ENCODE results near the gene PRKG2. TPM values are rescaled to one million over a fixed set of nuclear protein-coding genes. Genes with fewer than 3 reads are reported as not detected.

The PRKG2 gene
- total RNA-seq, 2 donors from 2014 or later = 0.16 to 0.25 TPM

DNA sequence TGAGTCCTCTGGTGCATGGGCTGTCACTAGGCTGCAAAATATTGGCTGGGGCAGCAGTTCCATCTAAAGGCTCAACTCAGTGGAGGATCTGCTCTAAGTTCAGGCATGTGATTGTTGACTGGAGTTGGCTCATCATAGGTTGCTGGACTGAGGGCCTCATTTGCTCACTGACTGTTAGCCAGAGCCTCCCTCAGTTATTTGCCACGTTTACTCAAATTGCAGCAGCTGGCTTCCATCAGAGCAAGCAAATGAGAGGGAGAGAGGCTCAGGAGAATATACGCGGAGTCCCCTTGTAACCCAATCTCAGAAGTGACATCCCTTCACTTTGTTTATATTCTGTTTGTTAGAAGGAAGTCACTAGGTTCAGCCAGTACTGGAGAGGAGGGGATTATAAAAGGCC is 130.4 kb downstream of the PRKG2 start:
- Mint-ChIP-seq H3K27ac (no peak overlapping the region), H3K36me3 (peaks cover 0 to 6% of the 10 kb centered on the region in 2 donors), H3K9me3 (peaks cover 4 to 6% of the 10 kb centered on the region in 2 donors)
- DNase-seq (ENCODE audit: low spot score in 2 of 2) = no peak
- ATAC-seq = no peak

DNA sequence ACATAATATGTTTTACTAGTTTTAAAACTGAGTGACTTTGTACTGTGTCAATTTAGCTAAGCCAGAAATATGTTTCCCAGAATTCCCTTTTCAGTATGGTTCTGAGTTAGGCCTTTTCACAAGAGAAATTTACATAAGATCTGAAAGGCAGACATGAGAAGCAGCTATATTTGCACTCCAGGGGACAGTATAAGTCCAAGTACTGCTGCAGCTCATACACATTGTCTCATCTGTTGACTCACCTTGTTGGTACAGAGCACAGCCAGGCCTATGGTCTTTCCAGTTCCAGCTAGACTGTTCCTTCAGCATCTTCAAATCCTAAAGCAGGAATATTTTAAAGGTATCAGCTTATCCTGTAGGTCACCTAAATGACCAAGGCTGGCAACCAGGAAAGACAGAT is 131.0 kb downstream of the PRKG2 start:
- ATAC-seq (no peak), DNase-seq (ENCODE audit: low spot score in 2 of 2) (no peak)
- H3K9me3 Mint-ChIP-seq = peaks cover 4 to 6% of the 10 kb centered on the region in 2 donors
- peaks cover 0 to 6% of the 10 kb centered on the region in 2 donors for H3K36me3 Mint-ChIP-seq
- H3K27ac Mint-ChIP-seq = no peak overlapping the region

DNA sequence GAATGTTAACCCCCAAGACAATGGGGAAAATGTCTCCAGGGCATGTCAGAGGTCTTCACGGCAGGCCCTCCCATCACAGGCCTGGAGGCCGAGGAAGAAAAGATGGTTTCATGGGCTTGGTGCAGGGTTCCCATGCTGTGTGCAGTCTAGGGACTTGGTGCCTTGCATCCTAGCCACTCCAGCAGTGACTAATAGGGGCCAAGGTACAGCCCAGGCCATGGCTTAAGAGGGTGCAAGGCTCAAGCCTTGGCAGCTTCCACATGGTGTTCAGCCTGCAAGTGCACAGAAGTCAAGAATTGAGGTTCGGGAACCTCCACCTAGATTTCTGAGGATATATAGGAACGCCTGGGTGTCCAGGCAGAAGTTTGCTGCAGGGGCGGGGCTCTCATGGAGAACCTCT is 133.9 kb downstream of the PRKG2 start:
- ATAC-seq (no peak), DNase-seq (ENCODE audit: low spot score in 2 of 2) (no peak)
- no peak overlapping the region for H3K27ac Mint-ChIP-seq
- peaks cover 0 to 6% of the 10 kb centered on the region in 2 donors for H3K36me3 Mint-ChIP-seq
- H3K9me3 Mint-ChIP-seq = peaks cover 4 to 6% of the 10 kb centered on the region in 2 donors

DNA sequence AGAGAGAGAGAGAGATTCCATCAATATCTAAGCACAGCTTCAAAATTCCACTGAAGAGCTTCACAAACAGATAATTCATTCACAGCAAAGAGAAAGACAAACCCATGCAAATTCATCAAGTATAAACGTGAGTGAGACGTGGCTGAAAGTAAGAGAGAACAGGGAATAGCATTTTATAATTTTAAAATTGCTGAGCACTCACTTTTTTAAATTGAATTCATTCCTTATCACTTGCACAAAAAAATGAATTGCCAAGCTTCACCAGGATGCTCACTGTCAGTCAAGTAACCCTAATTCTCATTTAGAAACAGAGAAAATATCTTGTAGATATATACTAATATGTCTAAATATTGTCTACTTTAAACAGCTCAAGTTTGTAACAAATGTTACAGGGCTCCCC is 144.0 kb downstream of the PRKG2 start:
- Mint-ChIP-seq H3K27ac (no peak overlapping the region), H3K36me3 (no peaks in the 10 kb centered on the region), H3K9me3 (no peaks in the 10 kb centered on the region)
- DNase-seq (ENCODE audit: low spot score in 2 of 2) (no peak), ATAC-seq (no peak)

DNA sequence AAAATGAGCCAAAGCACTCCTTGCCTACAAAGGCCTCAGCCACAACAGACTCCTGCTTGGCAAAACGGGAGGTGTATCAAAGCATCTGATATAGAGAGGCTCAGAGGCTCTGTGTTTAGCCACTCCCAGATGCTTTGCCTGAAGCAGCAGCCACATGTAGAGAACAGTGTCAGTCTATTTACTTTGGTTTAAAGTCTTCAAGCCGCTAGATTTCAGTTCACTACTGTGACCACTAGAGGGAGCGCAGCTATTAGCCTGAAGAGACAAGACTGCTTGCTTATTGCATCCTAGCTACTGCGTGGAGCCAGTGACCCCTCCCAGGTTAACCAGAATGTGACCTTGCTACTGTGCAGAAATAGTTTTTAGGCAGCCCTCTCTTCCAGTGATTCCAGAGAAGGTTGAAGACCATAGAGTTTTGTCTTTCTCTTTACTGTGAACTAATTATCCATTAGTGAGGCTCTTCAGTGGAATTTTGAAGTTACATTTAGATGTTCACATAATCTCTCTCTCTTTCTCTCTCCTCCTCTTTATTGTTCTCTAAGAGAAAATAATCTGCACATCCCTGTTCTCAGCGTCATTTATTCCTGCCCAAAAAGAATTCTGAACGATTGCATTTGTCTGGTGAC is 145.2 kb downstream of the PRKG2 start:
- H3K9me3 Mint-ChIP-seq = no peaks in the 10 kb centered on the region
- no peaks in the 10 kb centered on the region for H3K36me3 Mint-ChIP-seq
- H3K27ac Mint-ChIP-seq = no peak overlapping the region
- ATAC-seq (peak; percentile 60 to 86), DNase-seq (ENCODE audit: low spot score in 2 of 2) (peak in 1 of 2 donors; percentile 61)

DNA sequence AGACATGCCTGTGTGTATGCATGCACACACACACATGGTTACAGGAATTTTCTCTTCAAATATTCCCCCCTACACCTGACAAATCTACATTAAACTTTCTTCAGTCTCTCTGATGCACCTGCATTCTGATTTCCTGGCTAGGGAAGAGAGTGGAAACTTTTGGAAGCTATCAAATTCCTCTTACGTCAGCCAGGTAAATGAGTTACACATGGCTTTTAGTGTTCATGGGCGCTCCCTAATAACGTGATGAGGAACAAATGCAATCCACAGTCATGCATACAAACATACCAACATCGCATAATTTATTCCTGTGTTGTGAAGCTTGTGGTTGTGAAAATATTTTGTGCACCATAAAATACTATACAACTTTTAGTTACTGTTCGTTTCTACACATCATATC is 149.6 kb downstream of the PRKG2 start:
- Mint-ChIP-seq H3K27ac (no peak overlapping the region), H3K36me3 (no peaks in the 10 kb centered on the region), H3K9me3 (no peaks in the 10 kb centered on the region)
- DNase-seq (ENCODE audit: low spot score in 2 of 2) (no peak), ATAC-seq (no peak)

DNA sequence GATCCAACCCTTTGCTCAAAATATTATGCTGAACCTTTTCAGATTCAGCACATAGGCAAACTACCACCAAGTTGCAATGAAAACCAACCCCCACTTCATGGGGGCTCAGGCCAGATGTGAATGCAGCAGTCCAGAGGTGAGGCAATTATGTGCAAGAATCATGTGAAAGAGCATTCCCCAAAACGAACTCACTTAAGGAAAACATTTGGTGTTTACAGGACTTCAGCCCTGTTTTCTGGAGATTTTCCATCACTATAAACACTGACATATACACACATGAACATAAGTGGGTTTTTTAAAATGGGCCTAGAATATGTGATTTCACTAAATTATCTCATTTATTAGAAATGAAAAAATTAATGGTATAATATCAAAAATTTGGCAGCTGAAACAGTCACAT is 153.0 kb downstream of the PRKG2 start:
- no peaks in the 10 kb centered on the region for H3K36me3 Mint-ChIP-seq
- no peak for DNase-seq (ENCODE audit: low spot score in 2 of 2)
- no peak for ATAC-seq
- H3K9me3 Mint-ChIP-seq = no peaks in the 10 kb centered on the region
- H3K27ac Mint-ChIP-seq = no peak overlapping the region

DNA sequence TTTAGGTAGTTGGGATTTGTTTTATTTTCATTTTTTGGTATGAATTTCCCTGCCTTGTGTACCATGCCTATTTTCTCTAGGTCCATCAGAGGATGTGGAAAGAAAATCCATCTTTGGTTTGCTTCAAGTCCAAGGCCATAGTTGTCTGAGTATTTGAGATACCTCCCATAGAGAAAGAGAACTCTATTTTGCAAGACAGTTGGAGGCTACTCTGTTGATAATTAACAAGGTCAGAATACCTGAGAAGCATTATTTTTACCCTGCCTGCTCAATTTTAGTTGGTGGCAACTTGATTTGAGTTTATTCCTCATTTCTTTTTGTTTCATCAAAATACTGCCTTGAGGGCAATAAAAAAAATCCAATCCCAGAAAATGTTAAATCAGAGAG is 153.7 kb downstream of the PRKG2 start:
- H3K36me3 Mint-ChIP-seq = no peaks in the 10 kb centered on the region
- H3K9me3 Mint-ChIP-seq = no peaks in the 10 kb centered on the region
- ATAC-seq = no peak
- DNase-seq (ENCODE audit: low spot score in 2 of 2) = no peak
- no peak overlapping the region for H3K27ac Mint-ChIP-seq

DNA sequence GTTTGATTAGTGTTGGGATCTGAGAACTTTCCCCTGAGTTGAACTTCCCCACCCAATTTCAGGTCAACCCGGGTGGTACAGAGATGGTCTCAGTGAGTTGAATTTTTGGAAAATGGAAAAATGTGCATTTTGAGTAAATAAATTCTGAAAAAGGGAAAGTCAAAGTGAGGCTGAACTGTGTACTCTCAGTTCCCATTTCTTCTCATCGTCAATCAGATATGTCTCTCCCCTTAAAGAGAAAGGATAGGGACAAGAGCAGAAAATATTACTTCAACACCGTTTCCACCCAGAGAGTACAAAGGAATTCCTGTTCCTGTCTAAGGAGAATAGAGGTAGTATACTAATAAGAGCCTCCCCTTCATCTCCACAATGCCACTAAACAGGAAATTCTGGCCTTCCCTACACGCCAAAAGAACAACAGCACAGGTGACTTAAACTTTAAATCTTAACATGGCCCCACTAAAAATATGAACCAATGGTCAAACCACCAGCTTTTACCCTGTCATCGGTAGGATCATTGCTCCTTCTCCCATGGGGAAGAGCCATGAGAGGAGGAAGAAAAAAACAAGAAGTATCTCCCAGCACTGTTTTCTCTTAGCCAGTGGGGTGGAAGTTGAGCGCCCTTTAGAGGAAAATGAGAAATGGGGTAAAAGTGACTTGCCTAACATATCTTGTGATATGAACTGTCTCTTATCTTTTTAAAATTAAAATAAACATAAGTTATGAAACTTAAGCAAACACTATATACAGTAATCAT is 154.3 kb downstream of the PRKG2 start:
- Mint-ChIP-seq H3K9me3 (no peaks in the 10 kb centered on the region), H3K27ac (no peak overlapping the region), H3K36me3 (no peaks in the 10 kb centered on the region)
- DNase-seq (ENCODE audit: low spot score in 2 of 2) (no peak), ATAC-seq (no peak)

DNA sequence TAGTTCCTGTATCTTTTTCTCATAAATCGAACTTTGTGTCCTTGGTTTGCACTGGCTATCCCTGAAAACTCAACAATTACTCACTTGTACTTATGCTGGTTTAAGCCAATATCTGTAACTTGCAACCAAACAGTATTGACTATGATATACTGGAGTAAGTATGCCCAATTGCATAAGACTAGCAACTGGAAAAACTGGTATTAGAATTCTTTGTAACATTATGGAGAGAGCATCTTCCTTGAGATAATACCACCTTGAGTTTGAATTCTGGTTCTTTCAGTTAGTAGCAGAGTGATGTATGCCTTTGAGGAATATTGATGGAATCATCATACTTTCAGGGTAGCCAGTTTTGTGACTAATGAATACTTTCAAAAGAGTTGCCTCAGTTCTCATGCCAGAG is 156.4 kb downstream of the PRKG2 start:
- no peak overlapping the region for H3K27ac Mint-ChIP-seq
- DNase-seq (ENCODE audit: low spot score in 2 of 2) (no peak), ATAC-seq (no peak)
- no peaks in the 10 kb centered on the region for H3K9me3 Mint-ChIP-seq
- H3K36me3 Mint-ChIP-seq = no peaks in the 10 kb centered on the region

DNA sequence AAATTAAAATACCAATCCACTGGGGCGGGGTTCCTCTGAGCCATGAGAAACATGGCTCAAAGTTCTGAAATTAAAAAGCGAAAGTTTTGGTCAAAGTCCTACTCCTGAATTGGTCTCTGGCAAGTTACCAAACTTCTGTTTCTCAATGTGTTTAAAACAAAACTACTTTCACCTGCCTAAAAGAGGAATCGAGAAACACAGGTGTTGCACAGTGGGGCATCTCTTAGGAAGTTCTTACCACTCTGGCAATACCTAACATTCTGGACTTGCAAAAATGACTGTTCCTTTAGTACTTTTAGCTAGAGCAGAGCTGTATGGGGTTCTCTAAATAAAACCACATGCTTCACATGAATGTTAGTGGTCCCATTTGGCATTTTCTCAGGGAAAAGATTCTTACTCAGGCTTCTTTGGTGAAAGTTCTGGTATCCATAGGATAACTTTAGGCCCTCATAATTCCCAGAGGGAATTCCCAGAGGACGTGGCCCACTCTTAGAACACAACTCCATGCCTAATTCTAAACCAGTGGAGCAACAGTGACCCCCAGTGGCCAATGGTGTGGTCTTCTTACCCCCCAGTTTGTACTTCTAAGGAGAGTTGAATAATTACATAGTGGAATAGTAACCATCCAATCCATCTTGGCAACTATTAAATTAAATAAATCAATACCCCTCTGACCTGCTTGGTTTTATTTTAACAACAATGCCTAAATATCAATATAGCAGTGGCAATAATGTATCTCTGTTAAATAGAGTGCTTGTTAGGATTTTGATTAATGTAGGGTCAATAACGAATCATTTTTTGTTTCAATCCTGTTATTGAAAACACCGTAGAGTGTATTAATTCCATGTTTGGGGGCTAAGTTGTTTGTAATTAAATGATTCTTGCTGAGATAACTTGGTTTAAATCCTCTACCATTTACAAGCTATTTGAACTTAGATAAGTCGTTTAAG is 162.6 kb downstream of the PRKG2 start:
- Mint-ChIP-seq H3K27ac (no peak overlapping the region), H3K9me3 (no peaks in the 10 kb centered on the region), H3K36me3 (no peaks in the 10 kb centered on the region)
- ATAC-seq (peak in 1 of 2 donors; percentile 56), DNase-seq (ENCODE audit: low spot score in 2 of 2) (peak in 1 of 2 donors; percentile 33)

DNA sequence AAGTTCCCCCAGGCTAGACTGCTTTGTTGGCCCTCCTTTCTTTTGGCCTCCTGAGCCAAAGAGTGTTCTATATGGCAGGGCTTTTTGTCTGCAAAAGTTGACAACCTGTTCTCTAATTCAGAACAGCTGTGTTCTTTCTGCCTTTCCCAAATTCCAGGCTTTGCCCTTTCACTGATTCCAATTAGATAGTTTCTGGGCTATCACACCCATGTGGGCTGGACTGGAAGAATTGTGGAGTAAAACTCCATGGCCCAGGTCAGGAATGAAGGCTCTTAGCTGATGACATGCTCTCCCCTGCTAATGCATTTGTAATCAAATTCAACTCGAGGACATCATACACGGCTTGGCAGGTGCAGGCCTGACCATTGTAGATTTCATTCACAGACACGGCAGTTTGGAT is 165.1 kb downstream of the PRKG2 start:
- DNase-seq (ENCODE audit: low spot score in 2 of 2) (no peak), ATAC-seq (no peak)
- Mint-ChIP-seq H3K27ac (no peak overlapping the region), H3K36me3 (no peaks in the 10 kb centered on the region), H3K9me3 (no peaks in the 10 kb centered on the region)

DNA sequence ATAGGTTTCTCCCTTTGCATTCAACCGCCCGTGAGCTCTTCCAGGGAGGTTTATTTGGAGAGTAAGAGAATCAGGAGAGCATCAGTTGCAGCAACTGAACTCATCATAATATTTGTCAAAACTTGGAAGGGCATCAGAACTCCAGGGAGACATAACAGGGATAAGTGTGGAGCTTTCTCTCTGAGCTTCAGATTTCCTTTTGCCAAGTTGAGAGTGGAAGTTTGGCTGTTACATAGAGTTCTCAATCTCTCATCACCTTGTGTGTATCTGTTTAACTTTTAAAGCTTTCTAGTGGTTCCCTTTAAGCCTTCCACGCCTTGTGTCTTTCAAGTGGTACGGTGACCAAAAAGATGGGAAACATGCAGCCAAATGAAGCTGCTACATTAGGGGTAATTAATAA is 165.7 kb downstream of the PRKG2 start:
- DNase-seq (ENCODE audit: low spot score in 2 of 2) (no peak), ATAC-seq (no peak)
- H3K9me3 Mint-ChIP-seq = no peaks in the 10 kb centered on the region
- H3K36me3 Mint-ChIP-seq = no peaks in the 10 kb centered on the region
- no peak overlapping the region for H3K27ac Mint-ChIP-seq

DNA sequence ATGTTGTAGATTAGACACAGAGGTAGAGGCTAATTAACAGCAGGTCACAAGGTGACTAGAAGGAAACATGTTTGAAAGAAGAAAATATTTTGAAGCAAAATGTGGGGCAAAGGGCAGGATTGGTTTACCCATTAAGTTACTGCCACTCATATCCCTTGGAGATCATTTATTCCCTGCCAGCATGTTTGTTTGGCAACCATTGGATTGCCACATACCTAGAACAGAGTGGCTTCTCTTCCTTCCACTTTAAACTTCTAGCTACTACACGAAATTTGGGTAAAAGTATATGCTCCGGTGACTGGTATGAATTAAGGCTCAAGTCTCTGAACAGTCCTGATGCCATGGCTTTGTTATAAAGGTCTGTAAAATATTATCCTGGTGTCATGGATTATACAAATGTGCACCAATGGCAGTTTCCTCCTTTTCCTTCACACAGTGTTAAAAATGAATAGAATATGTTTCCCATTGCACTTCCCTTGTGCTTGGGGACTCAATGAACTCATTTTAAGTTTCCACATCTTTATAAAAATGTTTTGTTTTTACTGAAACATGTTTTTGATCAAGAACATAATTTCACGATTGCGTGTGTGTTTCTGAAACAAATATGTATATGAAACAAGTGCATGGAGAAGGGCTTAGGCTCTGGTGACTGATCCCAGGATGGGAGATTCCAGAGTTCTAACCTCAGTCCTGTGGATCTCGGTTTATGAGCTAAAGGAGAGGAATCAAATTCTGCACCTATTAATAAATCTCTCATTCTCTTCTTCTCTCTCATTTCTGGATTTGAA is 172.2 kb downstream of the PRKG2 start:
- H3K27ac Mint-ChIP-seq = no peak overlapping the region
- ATAC-seq (no peak), DNase-seq (ENCODE audit: low spot score in 2 of 2) (no peak)
- H3K36me3 Mint-ChIP-seq = no peaks in the 10 kb centered on the region
- H3K9me3 Mint-ChIP-seq = no peaks in the 10 kb centered on the region

DNA sequence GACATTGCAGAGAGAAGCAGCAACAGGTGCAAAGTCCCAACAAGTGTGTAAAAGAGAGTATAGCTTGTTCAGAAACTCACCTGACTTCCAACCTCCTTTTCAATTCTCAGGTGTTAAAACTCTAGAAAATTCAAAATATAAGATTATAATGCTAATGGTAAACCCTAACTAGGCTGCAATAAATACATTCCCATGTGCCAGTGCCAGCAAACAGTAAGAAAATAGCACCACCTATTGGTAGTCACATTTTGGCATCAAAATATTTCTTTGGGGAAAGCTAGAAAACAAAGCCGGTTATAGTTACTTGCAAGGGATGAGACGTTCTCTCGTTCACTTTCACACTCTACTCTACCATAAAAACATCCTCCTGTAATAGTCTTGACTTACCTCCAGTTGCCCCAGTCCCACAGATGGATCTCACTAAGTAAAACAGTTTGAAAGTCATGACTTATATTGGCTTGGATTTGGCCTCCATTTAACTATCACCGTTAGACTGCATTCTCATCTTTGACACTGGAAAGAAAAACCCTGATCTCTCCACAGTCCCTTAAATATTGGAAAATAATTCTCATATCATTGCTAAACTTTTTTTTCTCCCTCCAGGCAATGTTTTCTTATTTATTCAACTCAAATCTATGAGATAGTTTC is 174.9 kb downstream of the PRKG2 start:
- H3K9me3 Mint-ChIP-seq = no peaks in the 10 kb centered on the region
- no peaks in the 10 kb centered on the region for H3K36me3 Mint-ChIP-seq
- no peak overlapping the region for H3K27ac Mint-ChIP-seq
- ATAC-seq (no peak), DNase-seq (ENCODE audit: low spot score in 2 of 2) (no peak)

DNA sequence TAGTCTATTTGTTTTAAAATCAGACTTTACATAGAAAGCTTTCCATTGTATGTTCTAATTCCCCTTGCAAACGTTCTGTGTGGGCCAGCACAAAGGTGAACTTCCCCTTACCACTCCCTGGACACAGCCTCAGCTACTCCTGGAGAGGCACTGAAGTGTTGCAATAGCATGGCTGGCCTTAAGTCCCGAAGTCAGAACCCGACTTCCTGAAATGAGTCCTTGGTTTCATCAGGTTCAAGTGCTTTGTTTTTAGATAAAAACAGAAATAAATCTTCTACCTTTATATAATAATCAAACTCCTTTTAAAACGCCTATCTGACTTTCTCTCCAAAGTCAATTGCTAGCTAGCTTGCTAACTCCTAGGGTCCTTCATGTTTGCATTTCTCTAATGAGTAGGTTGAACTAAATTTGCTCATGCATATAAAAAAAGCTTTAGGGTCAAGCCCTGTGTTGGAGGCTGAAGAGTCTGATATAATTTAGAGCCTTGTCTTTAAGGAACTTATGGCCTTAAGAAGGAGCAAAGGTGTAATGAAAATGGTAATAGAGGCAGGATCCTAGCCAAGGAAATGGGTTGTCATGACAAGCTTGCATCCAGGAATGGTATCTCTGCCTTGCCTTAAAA is 175.6 kb downstream of the PRKG2 start:
- DNase-seq (ENCODE audit: low spot score in 2 of 2) = no peak
- no peak overlapping the region for H3K27ac Mint-ChIP-seq
- ATAC-seq = no peak
- H3K36me3 Mint-ChIP-seq = no peaks in the 10 kb centered on the region
- no peaks in the 10 kb centered on the region for H3K9me3 Mint-ChIP-seq
